Body of pancreas (tissue), 4 donors: Measurements from ENCODE around the gene SNRPA1.

Source experiments
- CTCF ChIP-seq, 7 experiments: fragments of 450-650 bp in 4 of 7; fragments of 200-600 bp in 3 of 7; sonication (generic) in 3 of 7; IDR thresholded peaks; one replicate each; pipeline ENCODE4 v1.5.1; 2016 to 2019; ENCODE audit warnings: antibody characterized with exemption in 7 of 7
- POLR2A ChIP-seq, 3 donors: fragments of 450-650 bp; IDR thresholded peaks; one replicate each; pipeline ENCODE4 v1.6.1; 2016; ENCODE audit warnings: antibody characterized with exemption in 3 of 3, mild to moderate bottlenecking in 2 of 3

- TF ChIP-seq POLR2A (IDR thresholded peaks at IDR 0.05) (no peak), CTCF (IDR thresholded peaks at IDR 0.05) (no peak)
These were observed 14.6 kb upstream of the SNRPA1 start for GRCh38 chr15:101309436-101310160.
